Measurements from ENCODE around the gene PLD3.

The PLD3 gene

DNA sequence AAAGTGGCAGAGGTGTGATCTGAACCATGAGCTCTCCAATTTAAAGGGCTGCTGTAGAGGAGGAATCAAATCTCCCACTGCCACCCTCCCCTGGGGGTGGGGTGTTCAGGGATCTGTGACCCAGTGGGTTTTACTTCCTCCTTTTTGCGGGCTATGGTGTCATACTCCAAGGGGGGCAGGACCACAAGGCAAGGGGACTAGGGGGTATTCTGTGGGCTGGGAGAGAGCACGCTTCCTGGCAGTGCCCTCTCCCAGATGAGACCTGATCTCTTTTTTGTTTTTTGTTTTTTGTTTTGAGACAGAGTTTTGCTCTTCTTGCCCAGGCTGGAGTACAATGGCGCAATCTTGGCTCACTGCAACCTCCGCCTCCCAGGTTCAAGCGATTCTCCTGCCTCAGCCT lies 10.3 kb downstream of the PLD3 start:
- Histone ChIP-seq H3K27me3 (ENCODE audit: control insufficient read depth, low read length) (no peaks in the 10 kb centered on the region), H3K4me3 (ENCODE audit: low read length) (peak overlapping the region; percentile 56), H3K4me1 (ENCODE audit: control insufficient read depth, low read length) (peaks cover 38% of the 10 kb centered on the region), H3K9me2 (replicated peaks; ENCODE audit: control insufficient read depth, low read length) (no peaks in the 10 kb centered on the region), H3K9me3 (ENCODE audit: control insufficient read depth, insufficient read depth, low read length) (no peaks in the 10 kb centered on the region), H3K79me2 (ENCODE audit: control insufficient read depth, low read length) (peaks cover 6% of the 10 kb centered on the region; the same call in 1 of the 2 replicates), H4K20me1 (ENCODE audit: control insufficient read depth, insufficient read depth, low read depth, low read length) (no peaks in the 10 kb centered on the region), H3K36me3 (ENCODE audit: control insufficient read depth, low read length) (no peaks in the 10 kb centered on the region), H3K27ac (ENCODE audit: low read depth, low read length) (0 out of 2 replicates have a peak overlapping the region, but pooled peaks have one; percentile 2), H3K4me2 (ENCODE audit: low read length) (peak overlapping the region; percentile 83), H3F3A (ENCODE audit: control insufficient read depth, insufficient read depth) (peaks cover 11% of the 10 kb centered on the region; the same call in 1 of the 2 replicates)
- TF ChIP-seq, protein P1, sequence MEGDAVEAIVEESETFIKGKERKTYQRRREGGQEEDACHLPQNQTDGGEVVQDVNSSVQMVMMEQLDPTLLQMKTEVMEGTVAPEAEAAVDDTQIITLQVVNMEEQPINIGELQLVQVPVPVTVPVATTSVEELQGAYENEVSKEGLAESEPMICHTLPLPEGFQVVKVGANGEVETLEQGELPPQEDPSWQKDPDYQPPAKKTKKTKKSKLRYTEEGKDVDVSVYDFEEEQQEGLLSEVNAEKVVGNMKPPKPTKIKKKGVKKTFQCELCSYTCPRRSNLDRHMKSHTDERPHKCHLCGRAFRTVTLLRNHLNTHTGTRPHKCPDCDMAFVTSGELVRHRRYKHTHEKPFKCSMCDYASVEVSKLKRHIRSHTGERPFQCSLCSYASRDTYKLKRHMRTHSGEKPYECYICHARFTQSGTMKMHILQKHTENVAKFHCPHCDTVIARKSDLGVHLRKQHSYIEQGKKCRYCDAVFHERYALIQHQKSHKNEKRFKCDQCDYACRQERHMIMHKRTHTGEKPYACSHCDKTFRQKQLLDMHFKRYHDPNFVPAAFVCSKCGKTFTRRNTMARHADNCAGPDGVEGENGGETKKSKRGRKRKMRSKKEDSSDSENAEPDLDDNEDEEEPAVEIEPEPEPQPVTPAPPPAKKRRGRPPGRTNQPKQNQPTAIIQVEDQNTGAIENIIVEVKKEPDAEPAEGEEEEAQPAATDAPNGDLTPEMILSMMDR (IDR thresholded peaks at IDR 0.05; ENCODE audit: low read depth, low read length, poor library complexity, severe bottlenecking): no peak
- TF ChIP-seq EZH2phosphoT487 (IDR thresholded peaks at IDR 0.05; ENCODE audit: borderline replicate concordance, low read length): no peak

DNA sequence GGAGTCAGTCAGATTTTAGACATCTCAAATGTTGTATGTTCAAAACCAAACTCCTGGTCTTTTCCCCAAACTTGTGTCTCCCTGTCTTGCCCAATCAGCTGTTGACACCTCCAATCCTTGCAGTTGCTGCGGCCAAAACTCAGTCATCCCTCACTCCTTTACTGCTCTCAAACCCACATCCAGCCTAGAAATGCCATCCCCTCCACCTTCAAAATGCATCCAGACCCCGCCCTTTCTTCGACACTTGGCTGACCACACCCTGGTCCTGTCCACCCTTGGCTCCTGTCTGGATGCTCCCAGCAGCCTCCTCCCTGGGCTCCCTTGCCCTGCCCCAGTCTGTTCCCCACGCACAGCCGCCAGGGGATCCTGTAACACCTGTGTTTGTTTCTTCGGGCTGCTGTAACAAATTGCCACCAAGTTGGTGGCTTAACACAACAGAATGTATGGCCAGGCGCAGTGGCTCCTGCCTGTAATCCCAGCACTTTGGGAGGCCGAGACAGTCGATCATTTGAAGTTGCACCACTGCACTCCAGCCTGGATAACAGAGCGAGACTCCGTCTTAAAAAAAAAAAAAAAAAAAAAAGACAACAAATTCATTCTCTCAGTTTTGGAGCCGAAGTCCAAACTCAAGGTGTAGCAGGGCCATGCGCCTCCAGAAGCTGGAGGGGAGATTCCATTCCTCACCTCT lies 11.7 kb downstream of the PLD3 start:
- no peak overlapping the region for H3K27ac ChIP-seq (ENCODE audit: low read depth, low read length)
- H3K4me3 ChIP-seq (ENCODE audit: low read length): no peak overlapping the region
- H3K9me3 ChIP-seq (ENCODE audit: control insufficient read depth, insufficient read depth, low read length): no peaks in the 10 kb centered on the region
- peaks cover 42% of the 10 kb centered on the region for H3K4me1 ChIP-seq (ENCODE audit: control insufficient read depth, low read length)
- no peaks in the 10 kb centered on the region for H4K20me1 ChIP-seq (ENCODE audit: control insufficient read depth, insufficient read depth, low read depth, low read length)
- no peaks in the 10 kb centered on the region for H3K27me3 ChIP-seq (ENCODE audit: control insufficient read depth, low read length)
- H3K9me2 ChIP-seq (replicated peaks; ENCODE audit: control insufficient read depth, low read length): no peaks in the 10 kb centered on the region
- no peak for TF ChIP-seq EZH2phosphoT487 (IDR thresholded peaks at IDR 0.05; ENCODE audit: borderline replicate concordance, low read length)
- TF ChIP-seq, protein P1 (IDR thresholded peaks at IDR 0.05; ENCODE audit: low read depth, low read length, poor library complexity, severe bottlenecking): no peak
- H3F3A ChIP-seq (ENCODE audit: control insufficient read depth, insufficient read depth): peaks cover 11% of the 10 kb centered on the region; the same call in 1 of the 2 replicates
- H3K4me2 ChIP-seq (ENCODE audit: low read length): no peak overlapping the region
- no peaks in the 10 kb centered on the region for H3K36me3 ChIP-seq (ENCODE audit: control insufficient read depth, low read length)
- H3K79me2 ChIP-seq (ENCODE audit: control insufficient read depth, low read length): peaks cover 6% of the 10 kb centered on the region; the same call in 1 of the 2 replicates

DNA sequence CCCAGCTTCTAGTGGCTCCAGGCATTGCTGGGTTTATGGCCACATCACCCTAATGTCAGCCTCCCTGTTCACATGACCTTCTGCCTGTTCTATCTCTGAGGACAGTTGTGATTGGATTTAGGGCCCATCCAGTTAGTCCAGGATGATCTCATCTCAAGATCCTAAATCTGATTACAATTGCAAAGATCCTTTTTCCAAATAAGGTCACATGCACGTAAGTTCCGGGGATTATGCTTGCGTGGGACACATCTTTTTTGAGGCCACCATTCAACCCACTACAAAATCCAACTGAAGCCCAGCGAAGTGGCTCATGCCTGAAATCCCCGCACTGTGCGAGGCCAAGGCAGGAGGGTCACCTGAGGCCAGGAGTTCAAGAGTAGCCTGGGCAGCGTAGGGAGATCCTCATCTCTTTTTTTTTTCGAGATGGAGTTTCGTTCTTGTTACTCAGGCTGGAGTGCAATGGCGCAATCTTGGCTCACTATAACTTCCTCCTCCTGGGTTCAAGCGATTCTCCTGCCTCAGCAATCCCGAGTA lies 12.3 kb downstream of the PLD3 start:
- Histone ChIP-seq H3K4me2 (ENCODE audit: low read length) (no peak overlapping the region), H3K4me3 (ENCODE audit: low read length) (no peak overlapping the region), H3K4me1 (ENCODE audit: control insufficient read depth, low read length) (peaks cover 48% of the 10 kb centered on the region), H3K27me3 (ENCODE audit: control insufficient read depth, low read length) (no peaks in the 10 kb centered on the region), H3K9me3 (ENCODE audit: control insufficient read depth, insufficient read depth, low read length) (no peaks in the 10 kb centered on the region), H3K27ac (ENCODE audit: low read depth, low read length) (no peak overlapping the region), H3K9me2 (replicated peaks; ENCODE audit: control insufficient read depth, low read length) (no peaks in the 10 kb centered on the region), H3K79me2 (ENCODE audit: control insufficient read depth, low read length) (peaks cover 4% of the 10 kb centered on the region; the same call in 1 of the 2 replicates), H4K20me1 (ENCODE audit: control insufficient read depth, insufficient read depth, low read depth, low read length) (no peaks in the 10 kb centered on the region), H3F3A (ENCODE audit: control insufficient read depth, insufficient read depth) (peaks cover 11% of the 10 kb centered on the region; the same call in 1 of the 2 replicates), H3K36me3 (ENCODE audit: control insufficient read depth, low read length) (no peaks in the 10 kb centered on the region)
- no peak for TF ChIP-seq EZH2phosphoT487 (IDR thresholded peaks at IDR 0.05; ENCODE audit: borderline replicate concordance, low read length)
- TF ChIP-seq, protein P1 (IDR thresholded peaks at IDR 0.05; ENCODE audit: low read depth, low read length, poor library complexity, severe bottlenecking): no peak
